Stimulated activated CD8-positive, alpha-beta memory T cell treated with anti-CD3 and anti-CD28 coated beads, Interleukin-12 subunit alpha, Interleukin-12 subunit beta, amount 100 ng/mL, for 1 hour (primary cell): ENCODE measurements around the gene PGBD5.

Experiments
- DNase-seq: peaks from one replicate; pipeline ENCODE4 v3.0.0-alpha.2; 2020; ENCODE audit warnings: low read depth

PGBD5 gene

DNA sequence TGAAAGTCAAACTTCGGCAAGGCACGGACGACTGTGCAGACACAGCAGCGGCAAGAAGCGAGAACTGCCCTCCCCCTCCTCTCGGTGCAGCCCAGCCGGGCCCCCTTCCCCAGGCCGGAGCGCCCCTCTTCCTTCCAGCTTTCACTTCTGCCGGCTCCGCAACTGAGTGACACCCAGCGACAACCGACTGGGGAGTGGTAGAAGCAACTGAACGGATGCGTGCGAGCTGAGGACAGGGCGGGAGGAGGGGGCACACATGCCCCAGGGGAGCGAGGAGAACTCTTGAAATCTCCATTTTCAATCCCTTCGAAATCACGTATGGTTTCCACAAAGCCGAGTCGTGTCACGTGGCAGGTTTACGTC lies 146.6 kb downstream of the PGBD5 start:
- DNase-seq: no peak

DNA sequence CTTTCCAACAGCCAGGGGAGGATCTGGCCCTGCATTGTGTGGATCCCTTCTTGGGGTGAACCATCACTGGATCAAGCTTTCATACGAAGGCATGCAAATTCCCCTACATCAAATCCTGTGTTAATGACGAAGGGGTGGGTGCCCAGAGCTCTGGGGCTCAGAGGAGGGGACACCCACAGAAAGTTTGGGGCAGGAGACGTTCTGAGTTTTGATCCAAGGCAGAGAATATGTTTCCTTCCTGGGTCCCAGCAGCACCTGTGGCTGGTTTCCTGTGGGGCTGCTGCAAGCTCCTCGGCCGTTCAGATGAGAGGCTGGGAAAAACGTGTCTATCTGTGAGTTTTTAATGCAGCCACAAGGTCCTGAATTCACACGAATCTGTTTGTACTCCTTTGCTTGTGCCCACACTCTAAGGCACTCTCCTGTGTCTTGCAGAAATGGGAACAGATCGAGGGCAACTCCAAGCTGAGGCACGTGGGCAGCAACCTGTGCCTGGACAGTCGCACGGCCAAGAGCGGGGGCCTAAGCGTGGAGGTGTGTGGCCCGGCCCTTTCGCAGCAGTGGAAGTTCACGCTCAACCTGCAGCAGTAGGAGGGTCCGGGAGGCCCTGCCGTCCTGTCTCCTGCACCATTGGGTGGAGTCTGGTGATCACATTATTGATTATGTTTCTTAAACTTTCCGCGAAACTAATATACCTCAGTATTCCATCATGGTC lies 147.1 kb downstream of the PGBD5 start:
- no peak for DNase-seq

DNA sequence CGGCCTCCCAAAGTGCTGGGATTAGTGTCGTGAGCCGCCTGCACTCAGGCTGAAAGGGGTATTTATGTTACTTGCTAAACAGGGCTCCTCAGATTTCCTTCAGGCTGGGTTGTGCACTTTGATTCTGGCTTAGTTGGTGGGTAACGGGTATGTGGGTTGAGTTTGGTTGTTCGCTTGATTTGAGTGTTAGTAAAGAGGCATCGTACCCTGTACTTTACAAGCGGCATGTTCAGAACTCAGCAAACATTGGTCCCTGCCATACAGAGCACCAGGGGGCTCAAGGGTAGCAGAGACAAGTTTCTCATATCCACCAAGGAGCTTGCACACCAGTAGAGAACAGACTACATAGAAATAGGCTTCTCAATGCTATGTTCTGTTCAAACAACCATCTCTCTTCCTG lies 147.8 kb downstream of the PGBD5 start:
- no peak for DNase-seq

- no peak for DNase-seq
Observed at GRCh38 chr1:230277201-230278025, 148.7 kb downstream of the PGBD5 start.

DNA sequence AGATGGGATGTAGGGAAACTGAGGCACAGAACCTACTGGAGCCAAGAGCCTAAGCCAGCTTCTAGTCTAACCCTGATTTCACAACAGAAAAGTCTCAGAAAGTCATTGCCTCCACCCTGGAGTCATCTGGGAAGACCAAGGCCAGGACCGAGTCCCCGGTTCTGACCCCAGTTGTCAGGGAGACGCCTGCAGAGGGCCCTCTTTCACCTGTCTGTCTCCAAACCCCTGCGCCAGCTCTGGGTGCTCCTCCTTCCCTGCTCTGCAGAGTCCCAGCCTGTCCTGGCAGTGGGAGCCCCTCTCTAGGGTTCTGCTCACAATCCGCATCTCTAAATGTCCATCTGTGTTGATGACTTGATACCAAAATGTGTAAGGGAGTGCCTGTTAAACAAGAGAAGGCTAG lies 149.7 kb downstream of the PGBD5 start:
- DNase-seq: no peak

DNA sequence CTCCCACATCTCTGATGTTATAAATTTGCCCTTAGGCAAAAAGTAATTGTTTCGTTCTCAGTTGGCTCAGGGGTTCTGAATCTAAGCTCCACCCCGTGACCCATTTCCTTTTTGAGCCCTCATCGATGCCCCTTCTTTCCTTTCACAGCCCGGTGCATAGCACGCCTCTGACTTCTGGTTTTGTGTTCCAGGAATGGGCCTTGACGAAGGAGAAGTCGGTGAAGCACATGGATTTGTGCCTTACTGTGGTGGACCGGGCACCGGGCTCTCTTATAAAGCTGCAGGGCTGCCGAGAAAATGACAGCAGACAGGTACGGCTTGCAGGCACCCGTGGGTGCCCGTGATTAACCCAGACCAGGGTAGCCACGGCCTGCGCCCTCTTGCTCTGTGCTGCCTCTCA lies 151.9 kb downstream of the PGBD5 start:
- no peak for DNase-seq

DNA sequence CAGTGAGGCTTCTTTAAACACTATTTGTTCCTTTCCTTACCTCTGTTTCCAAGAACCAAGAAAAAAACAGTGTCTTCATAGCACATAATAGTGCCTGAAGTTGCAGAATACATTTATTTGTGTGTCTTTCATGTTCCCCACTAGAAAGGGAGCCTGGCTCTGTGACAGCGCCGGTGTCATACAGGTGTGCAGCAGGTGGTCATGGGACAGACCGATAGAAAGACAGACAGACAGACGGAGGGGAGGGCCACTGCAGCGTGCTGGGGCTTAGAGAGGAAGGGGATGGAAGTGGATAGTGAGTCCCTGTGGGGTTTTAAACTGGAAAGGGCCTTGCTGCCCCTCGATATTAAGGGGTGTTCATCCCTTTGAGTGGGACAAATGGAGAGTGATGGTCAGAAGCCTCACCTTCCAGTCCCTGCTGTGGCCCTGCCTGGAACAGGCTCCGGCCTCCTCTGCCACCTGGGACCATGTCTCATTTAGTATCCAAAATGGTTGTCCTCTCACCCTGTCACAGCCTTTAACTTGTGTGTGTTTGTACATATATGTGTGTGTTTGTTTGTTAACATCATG lies 152.9 kb downstream of the PGBD5 start:
- DNase-seq: no peak

DNA sequence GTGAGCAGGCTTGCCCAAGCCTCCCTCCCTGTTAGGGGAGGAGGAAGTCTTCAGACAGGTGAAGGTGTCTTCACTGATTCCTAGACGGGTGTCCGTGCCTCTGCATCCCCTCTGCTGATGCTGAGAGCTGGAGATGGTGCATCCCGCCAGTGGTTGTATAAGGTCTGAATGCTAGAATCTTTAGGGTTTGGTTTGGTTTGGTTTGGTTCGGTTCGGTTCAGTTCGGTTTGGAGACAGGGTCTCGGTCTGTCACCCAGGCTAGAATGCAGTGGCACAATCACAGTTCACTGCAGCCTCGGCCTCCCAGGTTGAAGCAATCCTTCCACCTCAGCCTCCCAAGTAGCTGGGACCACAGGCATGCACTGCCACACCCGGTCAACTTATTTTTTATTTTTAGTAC lies 153.6 kb downstream of the PGBD5 start:
- no peak for DNase-seq

GRCh38 chr1:230271300-230272035 lies 154.7 kb downstream of the PGBD5 start:
- DNase-seq: no peak

GRCh38 chr1:230270559-230271281 lies 155.4 kb downstream of the PGBD5 start:
- no peak for DNase-seq

DNA sequence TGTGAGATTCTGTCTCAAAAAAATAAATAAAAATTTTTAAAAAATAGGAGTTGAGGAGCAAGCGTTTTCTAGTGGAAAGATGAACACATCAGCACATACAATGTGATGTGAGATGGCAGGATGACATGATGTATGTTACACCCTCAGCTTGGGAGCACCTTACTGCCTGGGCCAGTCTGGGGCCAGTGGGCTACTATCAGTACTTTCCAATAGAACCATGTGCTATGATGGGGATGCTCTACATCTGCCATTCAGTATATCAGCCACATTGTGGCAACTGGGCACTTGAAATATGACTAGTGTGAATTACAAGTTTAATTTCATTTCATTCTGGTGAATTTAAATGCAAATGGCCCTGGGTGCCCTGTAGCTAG lies 156.0 kb downstream of the PGBD5 start:
- no peak for DNase-seq

DNA sequence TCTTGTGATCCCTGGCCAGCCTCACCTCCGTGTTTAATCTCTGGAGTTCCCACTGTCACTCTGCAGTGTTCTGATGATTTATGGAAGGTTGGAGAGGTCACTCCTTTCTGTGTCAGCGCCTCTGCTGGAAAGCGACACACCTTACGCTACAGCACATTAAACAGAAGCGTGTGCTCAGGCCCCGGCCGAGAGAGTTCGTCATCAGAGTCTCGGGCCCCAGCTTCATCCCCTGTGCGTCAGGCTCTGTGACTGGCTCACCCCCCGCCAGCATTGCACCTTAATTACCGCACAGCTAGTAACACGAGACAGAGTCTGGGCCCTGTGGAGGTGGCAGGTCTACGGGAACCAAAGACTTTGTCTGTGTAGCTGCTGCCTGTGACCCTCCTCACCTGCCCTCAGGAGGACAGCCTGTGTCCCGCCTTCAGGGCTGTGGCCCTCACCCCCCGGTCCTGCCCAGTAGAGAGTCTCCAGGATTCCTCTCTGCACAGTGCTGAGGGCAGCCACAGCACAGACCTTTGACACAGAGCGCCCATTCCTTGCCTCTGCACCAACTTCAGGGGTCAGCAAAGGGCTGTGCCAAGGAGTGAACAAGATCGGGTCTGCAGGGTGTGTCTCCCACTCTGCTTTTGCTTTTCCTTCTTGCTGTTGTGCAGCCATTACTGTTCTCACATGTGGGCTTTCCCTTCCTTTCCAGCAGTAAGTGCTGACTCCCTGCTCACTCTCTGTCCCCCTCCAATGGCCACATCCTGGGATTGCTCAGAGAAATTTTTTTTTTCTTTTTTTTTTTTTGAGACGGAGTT lies 157.6 kb downstream of the PGBD5 start:
- DNase-seq: no peak

DNA sequence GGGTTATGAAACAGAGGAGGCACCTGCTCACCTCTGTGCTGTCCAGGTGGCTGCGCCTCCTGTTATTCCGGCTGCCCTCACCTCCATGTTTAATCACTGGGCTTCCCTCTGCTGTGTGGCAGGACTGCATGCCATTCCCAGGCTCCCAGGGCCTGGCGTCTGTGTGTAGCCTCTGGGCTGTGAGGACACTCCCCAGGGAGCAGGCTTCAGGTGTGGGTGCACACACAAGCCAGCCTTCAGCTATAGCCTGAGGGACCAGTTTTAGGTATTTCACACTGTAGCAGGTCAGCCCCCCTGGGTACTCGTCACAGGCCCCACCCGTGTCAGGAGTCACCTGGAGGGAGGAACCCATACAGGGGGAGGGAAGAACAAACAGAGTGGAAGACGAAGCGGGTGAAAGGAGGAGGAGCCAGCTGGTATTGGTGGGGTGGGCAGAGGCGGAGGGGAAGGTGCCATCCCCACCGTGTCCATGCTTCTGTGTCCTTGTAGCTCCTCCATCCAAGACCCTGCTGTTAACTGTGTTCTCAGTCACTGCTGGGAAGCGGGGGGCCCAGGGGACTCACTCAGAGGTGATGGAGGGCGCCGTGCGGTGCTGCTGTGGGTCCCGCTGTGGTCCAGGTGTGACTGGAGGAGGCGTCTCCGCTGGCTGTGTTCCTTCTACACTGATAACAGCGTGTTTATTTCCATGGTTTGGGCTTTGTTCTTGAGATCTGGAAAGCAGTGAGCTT lies 158.6 kb downstream of the PGBD5 start:
- no peak for DNase-seq

GRCh38 chr1:230266456-230266855 lies 159.7 kb downstream of the PGBD5 start:
- no peak for DNase-seq

DNA sequence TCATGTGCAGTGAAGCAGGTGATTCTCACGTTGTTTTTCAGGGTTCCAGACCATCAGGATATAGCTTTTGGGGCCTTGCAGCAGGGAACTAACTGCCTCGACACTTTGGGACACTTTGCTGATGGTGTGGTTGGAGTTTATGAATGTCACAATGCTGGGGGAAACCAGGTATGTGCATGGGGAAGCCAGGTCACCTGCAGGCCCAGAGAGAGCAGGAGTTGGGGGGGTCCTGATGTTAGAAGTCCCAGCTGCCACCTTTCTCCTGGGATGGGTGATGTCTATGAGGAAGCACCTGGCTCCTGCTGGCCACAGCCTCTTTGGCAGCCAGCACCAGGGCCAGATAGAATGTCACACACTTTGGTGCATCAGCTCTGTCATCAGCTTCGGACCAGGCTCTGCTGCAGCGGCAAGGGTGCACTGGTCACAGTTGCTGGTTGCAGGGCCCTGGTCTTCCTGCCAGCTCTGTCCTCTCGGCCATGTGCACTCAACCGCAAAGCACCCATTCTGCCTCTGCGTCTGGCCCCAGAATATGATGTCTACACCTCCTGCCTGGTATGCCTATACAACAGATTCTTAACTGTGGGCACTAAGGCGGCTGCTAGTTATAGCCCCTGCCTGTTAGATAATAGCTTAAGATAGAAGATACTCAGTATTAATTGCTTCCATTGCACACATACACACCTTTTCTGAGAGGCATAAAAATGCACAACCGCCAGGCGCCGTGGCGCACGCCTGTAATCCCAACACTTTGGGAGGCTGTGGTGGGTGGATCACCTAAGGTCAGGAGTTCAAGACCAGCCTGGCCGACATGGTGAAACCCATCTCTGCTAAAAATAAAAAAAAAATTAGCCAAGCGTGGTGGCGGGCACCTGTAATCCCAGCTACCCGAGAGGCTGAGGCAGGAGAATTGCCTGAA lies 160.7 kb downstream of the PGBD5 start:
- DNase-seq: no peak
